Measurements from ENCODE around the gene HHLA2.
"Not testable (repeated sequence)": the region's sequence is repeated elsewhere in the genome, so short reads cannot be mapped to it uniquely, and the experiment has no call there.

The HHLA2 gene

GRCh38 chr3:108251844-108252243, 44.5 kb upstream of the HHLA2 start:
- TF ChIP-seq ARNTL (CRISPR knock-in tag; IDR thresholded peaks at IDR 0.05; ENCODE audit: borderline replicate concordance, low read depth): no peak
- TF ChIP-seq OSR1 (CRISPR knock-in tag; IDR thresholded peaks at IDR 0.05): no peak
- TF ChIP-seq ISL1 (CRISPR knock-in tag; IDR thresholded peaks at IDR 0.05): no peak
- TF ChIP-seq RARB (CRISPR knock-in tag; IDR thresholded peaks at IDR 0.05): no peak
- no peak for TF ChIP-seq ZC3H10 (CRISPR knock-in tag; IDR thresholded peaks at IDR 0.05)
- no peak for TF ChIP-seq BACH2 (CRISPR knock-in tag; IDR thresholded peaks at IDR 0.05; ENCODE audit: borderline replicate concordance)
- TF ChIP-seq PATZ1 (CRISPR knock-in tag; IDR thresholded peaks at IDR 0.05; ENCODE audit: borderline replicate concordance): no peak
- no peak for TF ChIP-seq TCF4 (CRISPR knock-in tag; IDR thresholded peaks at IDR 0.05; ENCODE audit: borderline replicate concordance)
- no peak for TF ChIP-seq ZNF8 (CRISPR knock-in tag; IDR thresholded peaks at IDR 0.05)
- TF ChIP-seq SNAI2 (CRISPR knock-in tag; IDR thresholded peaks at IDR 0.05): no peak
- no peak for TF ChIP-seq ESRRG (CRISPR knock-in tag; IDR thresholded peaks at IDR 0.05)
- no peak for TF ChIP-seq CSDC2 (CRISPR knock-in tag; IDR thresholded peaks at IDR 0.05)
- TF ChIP-seq, protein P1, sequence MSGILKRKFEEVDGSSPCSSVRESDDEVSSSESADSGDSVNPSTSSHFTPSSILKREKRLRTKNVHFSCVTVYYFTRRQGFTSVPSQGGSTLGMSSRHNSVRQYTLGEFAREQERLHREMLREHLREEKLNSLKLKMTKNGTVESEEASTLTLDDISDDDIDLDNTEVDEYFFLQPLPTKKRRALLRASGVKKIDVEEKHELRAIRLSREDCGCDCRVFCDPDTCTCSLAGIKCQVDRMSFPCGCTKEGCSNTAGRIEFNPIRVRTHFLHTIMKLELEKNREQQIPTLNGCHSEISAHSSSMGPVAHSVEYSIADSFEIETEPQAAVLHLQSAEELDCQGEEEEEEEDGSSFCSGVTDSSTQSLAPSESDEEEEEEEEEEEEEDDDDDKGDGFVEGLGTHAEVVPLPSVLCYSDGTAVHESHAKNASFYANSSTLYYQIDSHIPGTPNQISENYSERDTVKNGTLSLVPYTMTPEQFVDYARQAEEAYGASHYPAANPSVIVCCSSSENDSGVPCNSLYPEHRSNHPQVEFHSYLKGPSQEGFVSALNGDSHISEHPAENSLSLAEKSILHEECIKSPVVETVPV (CRISPR knock-in tag; IDR thresholded peaks at IDR 0.05): no peak
- no peak for TF ChIP-seq GLIS3 (CRISPR knock-in tag; IDR thresholded peaks at IDR 0.05)
- TF ChIP-seq POU6F1 (CRISPR knock-in tag; IDR thresholded peaks at IDR 0.05; ENCODE audit: borderline replicate concordance, low read depth): no peak
- no peak for TF ChIP-seq TSHZ2 (CRISPR knock-in tag; IDR thresholded peaks at IDR 0.05)
- TF ChIP-seq ZFP30 (CRISPR knock-in tag; IDR thresholded peaks at IDR 0.05): no peak
- ATAC-seq: no peak

DNA sequence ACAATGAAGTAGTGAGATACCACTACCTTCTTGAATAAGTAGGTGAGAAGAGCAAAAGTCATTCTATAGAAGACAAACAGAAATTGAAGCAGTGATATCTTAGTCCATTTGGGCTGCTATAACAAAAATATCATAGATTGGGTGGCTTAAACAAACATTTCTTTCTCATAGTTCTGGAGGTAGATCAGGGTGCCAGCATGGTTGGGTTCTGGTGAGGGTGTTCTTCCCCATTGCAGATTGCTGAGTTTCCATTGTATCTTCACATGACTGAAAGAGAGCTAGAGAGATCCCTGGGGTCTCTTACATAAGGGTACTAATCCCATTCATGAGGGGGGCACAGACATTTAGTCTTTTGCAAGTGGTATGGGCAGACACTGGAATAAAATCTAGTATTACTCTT, 41.2 kb upstream of the HHLA2 start:
- no peak for ATAC-seq
- TF ChIP-seq POU6F1 (CRISPR knock-in tag; IDR thresholded peaks at IDR 0.05; ENCODE audit: borderline replicate concordance, low read depth): no peak
- no peak for TF ChIP-seq TSHZ2 (CRISPR knock-in tag; IDR thresholded peaks at IDR 0.05)
- no peak for TF ChIP-seq ARNTL (CRISPR knock-in tag; IDR thresholded peaks at IDR 0.05; ENCODE audit: borderline replicate concordance, low read depth)
- TF ChIP-seq, protein P1 (CRISPR knock-in tag; IDR thresholded peaks at IDR 0.05): no peak
- TF ChIP-seq OSR1 (CRISPR knock-in tag; IDR thresholded peaks at IDR 0.05): no peak
- no peak for TF ChIP-seq ZNF70 (CRISPR knock-in tag; IDR thresholded peaks at IDR 0.05)
- no peak for TF ChIP-seq ISL1 (CRISPR knock-in tag; IDR thresholded peaks at IDR 0.05)
- no peak for TF ChIP-seq TCF4 (CRISPR knock-in tag; IDR thresholded peaks at IDR 0.05; ENCODE audit: borderline replicate concordance)
- no peak for TF ChIP-seq CSDC2 (CRISPR knock-in tag; IDR thresholded peaks at IDR 0.05)
- no peak for TF ChIP-seq ZFP30 (CRISPR knock-in tag; IDR thresholded peaks at IDR 0.05)
- TF ChIP-seq, protein P2, sequence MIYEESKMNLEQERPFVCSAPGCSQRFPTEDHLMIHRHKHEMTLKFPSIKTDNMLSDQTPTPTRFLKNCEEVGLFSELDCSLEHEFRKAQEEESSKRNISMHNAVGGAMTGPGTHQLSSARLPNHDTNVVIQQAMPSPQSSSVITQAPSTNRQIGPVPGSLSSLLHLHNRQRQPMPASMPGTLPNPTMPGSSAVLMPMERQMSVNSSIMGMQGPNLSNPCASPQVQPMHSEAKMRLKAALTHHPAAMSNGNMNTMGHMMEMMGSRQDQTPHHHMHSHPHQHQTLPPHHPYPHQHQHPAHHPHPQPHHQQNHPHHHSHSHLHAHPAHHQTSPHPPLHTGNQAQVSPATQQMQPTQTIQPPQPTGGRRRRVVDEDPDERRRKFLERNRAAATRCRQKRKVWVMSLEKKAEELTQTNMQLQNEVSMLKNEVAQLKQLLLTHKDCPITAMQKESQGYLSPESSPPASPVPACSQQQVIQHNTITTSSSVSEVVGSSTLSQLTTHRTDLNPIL (CRISPR knock-in tag; IDR thresholded peaks at IDR 0.05; ENCODE audit: low read depth): no peak
- no peak for TF ChIP-seq TOX (CRISPR knock-in tag; IDR thresholded peaks at IDR 0.05; ENCODE audit: borderline replicate concordance)

DNA sequence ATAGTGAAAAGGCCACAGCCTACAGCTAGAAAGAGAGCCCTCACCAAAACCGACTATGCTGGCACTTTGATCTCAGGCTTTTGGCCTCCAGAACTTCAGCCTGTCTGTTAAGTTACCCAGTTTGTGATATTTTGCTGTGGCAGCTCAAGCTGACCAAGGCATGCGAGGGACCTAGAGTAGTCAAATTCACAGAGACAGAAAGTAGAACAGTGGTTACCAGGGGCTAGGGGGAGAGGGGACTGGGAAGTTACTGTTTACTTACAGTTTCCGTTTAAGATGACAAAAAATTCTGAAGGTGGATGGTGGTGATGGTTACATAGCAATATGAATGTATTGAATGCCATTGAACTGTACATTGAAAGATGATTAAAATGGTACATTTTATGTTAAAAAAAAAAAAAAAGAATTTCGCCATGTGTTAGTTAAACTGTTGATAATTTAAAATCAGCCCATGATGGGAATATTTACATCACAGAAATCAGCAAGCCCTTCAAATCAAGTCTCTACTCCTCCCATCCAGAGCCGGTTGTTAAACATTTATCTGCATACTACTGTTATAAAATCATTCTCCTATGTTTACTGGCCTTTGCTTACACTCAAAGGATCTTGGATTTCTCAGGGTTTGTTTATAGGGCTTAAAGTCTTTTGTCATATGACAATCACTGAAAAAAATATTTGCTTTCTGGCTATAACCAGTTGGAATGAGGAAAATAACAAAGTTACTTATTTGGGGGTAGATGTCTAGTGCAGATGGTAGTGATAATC, 31.6 kb upstream of the HHLA2 start:
- ATAC-seq: not testable (repeated sequence)

DNA sequence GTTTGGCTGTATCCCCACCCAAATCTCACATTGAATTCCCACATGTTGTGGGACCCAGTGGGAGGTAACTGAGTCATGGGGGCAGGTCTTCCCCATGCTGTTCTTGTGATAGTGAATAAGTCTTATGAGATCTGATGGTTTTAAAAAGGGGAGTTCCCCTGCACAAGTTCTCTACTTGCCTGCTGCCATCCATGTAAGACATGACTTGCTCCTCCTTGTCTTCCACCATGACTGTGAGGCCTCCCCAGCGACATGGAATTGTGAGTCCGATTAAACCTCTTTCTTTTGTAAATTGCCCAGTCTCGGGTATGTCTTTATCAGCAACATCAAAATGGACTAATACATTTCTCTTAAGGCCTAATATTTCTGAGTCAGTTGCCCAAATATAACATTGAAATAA, 28.1 kb upstream of the HHLA2 start:
- not testable (repeated sequence) for ATAC-seq

Measured in SK-N-SH treated with all-trans-retinoic acid at 6 μM for 48 hours (cell line).